Mesendoderm (in vitro differentiated cells): ENCODE results near the gene NOP58.

Source experiments
- DNase-seq: peaks from one replicate; pipeline ENCODE4 v3.0.0; 2013
- H2AK5ac ChIP-seq: 2 replicates; pipeline ENCODE4 v1.6.1; 2013; ENCODE audit warnings: low read length, inconsistent platforms
- H2BK120ac ChIP-seq: 2 replicates; pipeline ENCODE4 v1.6.1; 2013; ENCODE audit warnings: low read depth, mild to moderate bottlenecking, low read length, moderate library complexity, mixed read lengths
- H2BK15ac ChIP-seq: replicated peaks from 2 replicates; pipeline ENCODE4 v1.6.1; 2013; ENCODE audit warnings: low read depth, mild to moderate bottlenecking, moderate library complexity
- H2BK5ac ChIP-seq: 2 replicates; pipeline ENCODE4 v1.6.1; 2013; ENCODE audit warnings: low read length, inconsistent platforms
- H3K18ac ChIP-seq: 2 replicates; pipeline ENCODE4 v1.6.1; 2013; ENCODE audit warnings: mild to moderate bottlenecking, low read length, mixed read lengths
- H3K23ac ChIP-seq: one replicate; pipeline ENCODE4 v1.6.1; 2013; ENCODE audit warnings: low read length
- H3K27ac ChIP-seq: 2 replicates; pipeline ENCODE4 v1.5.1; 2013; ENCODE audit warnings: low read depth, mild to moderate bottlenecking, inconsistent platforms, low read length, moderate library complexity
- H3K27me3 ChIP-seq: 2 replicates; pipeline ENCODE4 v1.6.1; 2013; ENCODE audit warnings: low read length, control low read depth, mild to moderate bottlenecking, inconsistent platforms; ENCODE audit not compliant: insufficient read depth, poor library complexity
- H3K36me3 ChIP-seq: 2 replicates; pipeline ENCODE4 v1.6.1; 2013; ENCODE audit warnings: low read length, inconsistent platforms; ENCODE audit not compliant: control insufficient read depth, insufficient read depth
- H3K4ac ChIP-seq: one replicate; pipeline ENCODE4 v1.6.1; 2013; ENCODE audit warnings: low read depth, mild to moderate bottlenecking, low read length, moderate library complexity
- H3K4me1 ChIP-seq: 2 replicates; pipeline ENCODE4 v1.6.1; 2013; ENCODE audit warnings: low read depth, low read length, inconsistent platforms; ENCODE audit not compliant: control insufficient read depth
- H3K4me2 ChIP-seq: 2 replicates; pipeline ENCODE4 v1.6.1; 2013; ENCODE audit warnings: low read length
- H3K4me3 ChIP-seq: 2 replicates; pipeline ENCODE4 v1.5.1; 2013; ENCODE audit warnings: mild to moderate bottlenecking, low read length
- H3K56ac ChIP-seq: one replicate; pipeline ENCODE4 v1.6.1; 2013; ENCODE audit warnings: low read length
- H3K79me1 ChIP-seq: 2 replicates; pipeline ENCODE4 v1.6.1; 2013; ENCODE audit warnings: low read length, inconsistent platforms
- H3K79me2 ChIP-seq: 2 replicates; pipeline ENCODE4 v1.6.1; 2013; ENCODE audit warnings: mild to moderate bottlenecking, low read length; ENCODE audit not compliant: control insufficient read depth, insufficient read depth
- H3K9ac ChIP-seq: 2 replicates; pipeline ENCODE4 v1.6.1; 2013; ENCODE audit warnings: low read length, inconsistent platforms
- H4K5ac ChIP-seq: one replicate; pipeline ENCODE4 v1.6.1; 2013; ENCODE audit warnings: low read length
- H4K8ac ChIP-seq: one replicate; pipeline ENCODE4 v1.6.1; 2013; ENCODE audit warnings: low read depth, mild to moderate bottlenecking, control low read depth, low read length, moderate library complexity
- WGBS: extraction: QIAGEN DNeasy Blood & Tissue Kit; methylation state at CpG from one replicate; pipeline ENCODE4 v1.1.7; 2013; ENCODE audit warnings: low lambda C conversion rate, missing lambda C conversion rate; ENCODE audit not compliant: insufficient coverage; ENCODE audit errors: extremely low coverage; 5-methylcytosine and 5-hydroxymethylcytosine counted together

NOP58 gene

GRCh38 chr2:202249521-202250253 is 15.9 kb upstream of the NOP58 start:
- no peak overlapping the region for H2BK15ac ChIP-seq

DNA sequence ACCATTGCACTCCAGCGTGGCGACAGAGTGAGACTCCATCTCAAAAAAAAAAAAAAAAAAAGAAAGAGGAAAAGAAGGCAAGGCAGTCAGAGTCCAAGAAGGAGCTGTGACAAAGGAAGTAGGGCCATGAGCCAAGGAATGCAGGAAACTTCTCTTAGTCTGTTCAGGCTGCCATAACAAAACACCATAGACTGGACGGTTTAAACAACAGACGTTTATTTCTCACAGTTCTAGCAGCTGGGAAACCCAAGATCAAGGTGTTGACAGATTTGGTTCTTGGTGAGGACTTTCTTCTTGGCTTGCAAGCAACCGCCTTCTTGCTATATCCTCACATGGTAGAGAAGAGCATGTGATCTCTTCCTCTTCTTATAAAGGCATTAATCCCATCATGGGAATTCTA is 14.1 kb upstream of the NOP58 start:
- no peak overlapping the region for H3K23ac ChIP-seq
- H2BK15ac ChIP-seq, result no peak overlapping the region
- no CpG with 5 or more reads among the region's 5 CpGs for WGBS
- DNase-seq, result no peak
- H3K27me3 ChIP-seq, result no peaks in the 10 kb centered on the region
- no peak overlapping the region for H2BK120ac ChIP-seq
- peaks cover 1% of the 10 kb centered on the region for H3K4me1 ChIP-seq
- H3K36me3 ChIP-seq, result no peaks in the 10 kb centered on the region
- no peak overlapping the region for H3K18ac ChIP-seq
- no peaks in the 10 kb centered on the region for H3K79me2 ChIP-seq
- H4K5ac ChIP-seq, result no peak overlapping the region
- no peak overlapping the region for H3K27ac ChIP-seq
- H3K4me3 ChIP-seq, result no peak overlapping the region
- H3K4me2 ChIP-seq, result no peak overlapping the region
- H3K4ac ChIP-seq, result no peak overlapping the region
- no peak overlapping the region for H2BK5ac ChIP-seq
- no peak overlapping the region for H4K8ac ChIP-seq
- H2AK5ac ChIP-seq, result no peak overlapping the region
- H3K56ac ChIP-seq, result no peak overlapping the region
- no peaks in the 10 kb centered on the region for H3K79me1 ChIP-seq
- no peak overlapping the region for H3K9ac ChIP-seq

More at GRCh38 chr2:202249521-202250253, 15.9 kb upstream of the NOP58 start:
- no peaks in the 10 kb centered on the region for H3K79me1 ChIP-seq
- H3K27me3 ChIP-seq, result no peaks in the 10 kb centered on the region
- no peak overlapping the region for H3K9ac ChIP-seq
- H3K36me3 ChIP-seq, result no peaks in the 10 kb centered on the region
- no peak overlapping the region for H2BK5ac ChIP-seq
- no peak overlapping the region for H3K4ac ChIP-seq
- WGBS, result no CpG with 5 or more reads among the region's 10 CpGs
- H2AK5ac ChIP-seq, result no peak overlapping the region
- H3K79me2 ChIP-seq, result no peaks in the 10 kb centered on the region
- H4K8ac ChIP-seq, result no peak overlapping the region
- no peak overlapping the region for H2BK120ac ChIP-seq
- H3K18ac ChIP-seq, result no peak overlapping the region
- no peak overlapping the region for H3K23ac ChIP-seq
- H3K4me1 ChIP-seq, result peaks cover 1% of the 10 kb centered on the region
- DNase-seq, result peak; percentile 75
- H3K56ac ChIP-seq, result peak overlapping the region; percentile 35
- H4K5ac ChIP-seq, result no peak overlapping the region
- H3K4me3 ChIP-seq, result no peak overlapping the region
- H3K27ac ChIP-seq, result no peak overlapping the region
- peak overlapping the region; percentile 1 for H3K4me2 ChIP-seq

GRCh38 chr2:202261531-202261930 is 4.0 kb upstream of the NOP58 start:
- Histone ChIP-seq H2BK5ac (no peak overlapping the region), H3K18ac (no peak overlapping the region), H3K9ac (no peak overlapping the region), H3K36me3 (no peaks in the 10 kb centered on the region), H3K79me1 (no peaks in the 10 kb centered on the region), H3K79me2 (peaks cover 9% of the 10 kb centered on the region), H2AK5ac (no peak overlapping the region), H3K27me3 (no peaks in the 10 kb centered on the region), H2BK120ac (no peak overlapping the region), H2BK15ac (no peak overlapping the region), H3K4me3 (no peak overlapping the region), H3K4ac (no peak overlapping the region), H3K27ac (no peak overlapping the region), H3K4me1 (no peaks in the 10 kb centered on the region), H3K23ac (no peak overlapping the region), H3K4me2 (no peak overlapping the region), H3K56ac (no peak overlapping the region), H4K5ac (no peak overlapping the region), H4K8ac (no peak overlapping the region)
- no CpG with 5 or more reads among the region's 4 CpGs for WGBS
- DNase-seq, result no peak

- no peak overlapping the region for H3K4ac ChIP-seq
- H3K18ac ChIP-seq, result no peak overlapping the region
- WGBS, result no CpG with 5 or more reads among the region's 9 CpGs
- no peak overlapping the region for H2BK120ac ChIP-seq
- no peak overlapping the region for H2BK5ac ChIP-seq
- peak overlapping the region; percentile 100 for H3K4me3 ChIP-seq
- H3K36me3 ChIP-seq, result no peaks in the 10 kb centered on the region
- no peak for DNase-seq
- peak overlapping the region; percentile 47 for H3K4me2 ChIP-seq
- H3K56ac ChIP-seq, result peak overlapping the region; percentile 8
- H3K27ac ChIP-seq, result no peak overlapping the region
- H2AK5ac ChIP-seq, result no peak overlapping the region
- no peaks in the 10 kb centered on the region for H3K4me1 ChIP-seq
- H3K23ac ChIP-seq, result no peak overlapping the region
- H3K9ac ChIP-seq, result peak overlapping the region; percentile 100
- H3K79me1 ChIP-seq, result no peaks in the 10 kb centered on the region
- H3K79me2 ChIP-seq, result peaks cover 65% of the 10 kb centered on the region
- no peaks in the 10 kb centered on the region for H3K27me3 ChIP-seq
- no peak overlapping the region for H2BK15ac ChIP-seq
- H4K5ac ChIP-seq, result no peak overlapping the region
- no peak overlapping the region for H4K8ac ChIP-seq
Observed at GRCh38 chr2:202267495-202267894, 1.9 kb downstream of the NOP58 start.

GRCh38 chr2:202269585-202269984 is 4.0 kb downstream of the NOP58 start:
- no peak overlapping the region for H3K4me2 ChIP-seq
- no peak overlapping the region for H3K4ac ChIP-seq
- H3K79me2 ChIP-seq, result peaks cover 83% of the 10 kb centered on the region
- no peaks in the 10 kb centered on the region for H3K27me3 ChIP-seq
- no peak overlapping the region for H3K27ac ChIP-seq
- H3K4me3 ChIP-seq, result no peak overlapping the region
- H3K9ac ChIP-seq, result no peak overlapping the region
- DNase-seq, result no peak
- H3K36me3 ChIP-seq, result no peaks in the 10 kb centered on the region
- H3K79me1 ChIP-seq, result no peaks in the 10 kb centered on the region
- H2BK5ac ChIP-seq, result no peak overlapping the region
- no peak overlapping the region for H4K8ac ChIP-seq
- H3K56ac ChIP-seq, result no peak overlapping the region
- no CpG with 5 or more reads among the region's 9 CpGs for WGBS
- no peak overlapping the region for H3K23ac ChIP-seq
- no peak overlapping the region for H2AK5ac ChIP-seq
- no peak overlapping the region for H3K18ac ChIP-seq
- no peaks in the 10 kb centered on the region for H3K4me1 ChIP-seq
- no peak overlapping the region for H2BK15ac ChIP-seq
- H4K5ac ChIP-seq, result no peak overlapping the region
- no peak overlapping the region for H2BK120ac ChIP-seq

GRCh38 chr2:202270487-202270886 is 4.9 kb downstream of the NOP58 start:
- WGBS, result no CpG with 5 or more reads among the region's 3 CpGs
- Histone ChIP-seq H3K79me2 (peaks cover 89% of the 10 kb centered on the region), H3K27ac (no peak overlapping the region), H2BK15ac (no peak overlapping the region), H3K36me3 (no peaks in the 10 kb centered on the region), H3K4ac (no peak overlapping the region), H3K4me3 (no peak overlapping the region), H3K27me3 (no peaks in the 10 kb centered on the region), H4K5ac (no peak overlapping the region), H3K9ac (no peak overlapping the region), H4K8ac (no peak overlapping the region), H3K79me1 (no peaks in the 10 kb centered on the region), H2BK120ac (no peak overlapping the region), H3K23ac (no peak overlapping the region), H2AK5ac (no peak overlapping the region), H3K4me1 (no peaks in the 10 kb centered on the region), H3K4me2 (no peak overlapping the region), H2BK5ac (no peak overlapping the region), H3K18ac (no peak overlapping the region), H3K56ac (no peak overlapping the region)
- DNase-seq, result no peak
